Muscle layer of colon (tissue), 2 donors: ENCODE measurements around the gene BEGAIN.

Experiments
- H3K27ac ChIP-seq: one replicate; pipeline ENCODE4 v1.7.0; 2013; ENCODE audit warnings: low read depth, mild to moderate bottlenecking, low read length, moderate library complexity
- H3K27me3 ChIP-seq, 2 donors: one replicate each; pipeline ENCODE4 v1.7.0; 2013; ENCODE audit warnings: low read length in 2 of 2, mild to moderate bottlenecking in 2 of 2; ENCODE audit not compliant: insufficient read depth in 2 of 2, control insufficient read depth in 1 of 2
- H3K36me3 ChIP-seq: one replicate; pipeline ENCODE4 v1.7.0; 2013; ENCODE audit warnings: mild to moderate bottlenecking, low read length; ENCODE audit not compliant: insufficient read depth
- H3K4me1 ChIP-seq: one replicate; pipeline ENCODE4 v1.7.0; 2013; ENCODE audit warnings: mild to moderate bottlenecking, low read length; ENCODE audit not compliant: insufficient read depth
- H3K4me3 ChIP-seq, 2 donors: one replicate each; pipeline ENCODE4 v1.7.0; 2013; ENCODE audit warnings: low read length in 2 of 2, low read depth in 1 of 2, mild to moderate bottlenecking in 1 of 2, moderate library complexity in 1 of 2
- H3K9ac ChIP-seq: one replicate; pipeline ENCODE4 v1.7.0; 2013; ENCODE audit warnings: low read length
- H3K9me3 ChIP-seq: one replicate; pipeline ENCODE4 v1.7.0; 2013; ENCODE audit warnings: mild to moderate bottlenecking, low read length
- donor health status: abdominal sarcoma.
- donor health status: Adenocarcinoma of cecum.

BEGAIN gene

GRCh38 chr14:100568164-100568997 lies 18.8 kb downstream of the BEGAIN start:
- H3K4me1 ChIP-seq: no peaks in the 10 kb centered on the region
- H3K27ac ChIP-seq: no peak overlapping the region
- H3K4me3 ChIP-seq: peak overlapping the region in 1 of 2 donors; percentile 26
- no peaks in the 10 kb centered on the region for H3K9me3 ChIP-seq
- H3K27me3 ChIP-seq: peaks cover 11 to 58% of the 10 kb centered on the region in 2 donors
- H3K9ac ChIP-seq: no peak overlapping the region
- H3K36me3 ChIP-seq: no peaks in the 10 kb centered on the region

GRCh38 chr14:100567877-100568163 lies 19.4 kb downstream of the BEGAIN start:
- no peak overlapping the region for H3K4me3 ChIP-seq
- no peak overlapping the region for H3K27ac ChIP-seq
- H3K4me1 ChIP-seq: no peaks in the 10 kb centered on the region
- H3K36me3 ChIP-seq: no peaks in the 10 kb centered on the region
- peaks cover 11 to 58% of the 10 kb centered on the region in 2 donors for H3K27me3 ChIP-seq
- no peak overlapping the region for H3K9ac ChIP-seq
- no peaks in the 10 kb centered on the region for H3K9me3 ChIP-seq

DNA sequence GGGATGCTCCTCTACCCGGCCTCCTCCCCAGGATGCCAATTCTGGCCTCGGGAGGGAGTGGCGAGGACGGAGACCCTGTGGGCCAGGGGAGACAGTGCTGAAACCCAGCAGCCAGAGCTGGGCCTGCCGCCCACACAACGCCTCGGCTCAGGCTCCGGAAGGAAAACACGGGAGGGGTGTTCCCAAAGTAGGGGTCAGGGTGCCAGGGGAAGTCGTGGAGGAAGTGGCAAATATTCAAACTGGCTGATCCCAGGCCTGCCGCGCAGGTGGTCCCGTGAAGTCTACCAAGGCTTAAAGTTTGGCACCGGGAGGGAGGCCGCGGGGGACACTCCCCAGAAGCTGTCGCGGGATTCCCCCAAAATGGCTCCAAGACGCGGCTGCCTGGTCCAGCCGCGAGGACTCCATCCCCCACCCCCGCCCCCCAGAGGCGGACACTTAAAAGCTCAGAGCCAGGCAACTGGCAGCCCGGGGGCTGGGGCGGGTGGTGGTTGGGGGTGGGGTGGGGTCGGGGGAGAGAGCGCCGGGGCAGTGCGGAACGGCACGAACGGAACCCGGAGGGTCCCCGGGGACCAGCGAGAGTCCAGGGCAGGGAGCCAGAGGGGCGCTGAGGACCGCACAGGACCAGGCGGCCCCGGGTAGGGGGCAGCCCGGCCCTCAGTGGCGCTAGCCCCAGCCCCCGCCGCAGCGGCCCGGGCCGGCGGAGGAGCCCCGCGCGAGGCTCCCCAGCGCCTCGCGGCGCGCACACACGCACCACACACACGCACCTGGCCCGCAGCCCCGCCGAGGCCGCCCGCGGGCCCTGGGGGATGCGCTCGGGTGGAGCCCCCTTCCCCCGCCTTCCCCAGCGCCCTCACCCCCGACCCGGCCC lies 20.0 kb downstream of the BEGAIN start:
- Histone ChIP-seq H3K9me3 (no peaks in the 10 kb centered on the region), H3K9ac (no peak overlapping the region), H3K4me1 (no peaks in the 10 kb centered on the region), H3K4me3 (no peak overlapping the region), H3K36me3 (no peaks in the 10 kb centered on the region), H3K27me3 (peaks cover 11 to 56% of the 10 kb centered on the region in 2 donors), H3K27ac (no peak overlapping the region)

- H3K9ac ChIP-seq: no peak overlapping the region
- H3K4me1 ChIP-seq: no peaks in the 10 kb centered on the region
- no peaks in the 10 kb centered on the region for H3K36me3 ChIP-seq
- no peaks in the 10 kb centered on the region for H3K9me3 ChIP-seq
- H3K27ac ChIP-seq: no peak overlapping the region
- H3K27me3 ChIP-seq: peaks cover 11 to 49% of the 10 kb centered on the region in 2 donors
- no peak overlapping the region for H3K4me3 ChIP-seq
These were observed 20.6 kb downstream of the BEGAIN start for GRCh38 chr14:100566586-100566985.

DNA sequence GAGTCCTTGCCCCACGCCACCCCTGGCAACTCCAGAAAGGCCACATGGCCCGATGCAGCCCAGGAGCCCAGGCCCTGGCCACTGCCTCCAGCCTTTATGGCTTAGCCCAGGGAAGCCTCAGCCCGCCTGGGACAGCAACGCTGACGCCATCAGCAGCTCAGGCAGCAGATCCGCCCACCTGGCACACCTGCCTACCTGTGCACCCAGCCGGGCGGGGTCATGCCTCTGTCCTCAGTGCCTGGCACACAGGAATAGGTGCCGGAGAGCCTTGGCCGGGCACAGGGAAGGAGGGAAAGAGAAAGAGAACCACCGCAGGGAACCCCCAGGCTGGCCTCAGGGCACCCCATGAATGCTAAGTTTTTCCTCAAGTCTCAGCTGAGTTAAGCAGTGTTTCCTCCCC lies 21.1 kb downstream of the BEGAIN start:
- Histone ChIP-seq H3K4me3 (no peak overlapping the region), H3K9me3 (no peaks in the 10 kb centered on the region), H3K27ac (no peak overlapping the region), H3K4me1 (no peaks in the 10 kb centered on the region), H3K27me3 (peaks cover 11 to 44% of the 10 kb centered on the region in 2 donors), H3K36me3 (no peaks in the 10 kb centered on the region), H3K9ac (no peak overlapping the region)

- Histone ChIP-seq H3K9ac (no peak overlapping the region), H3K4me1 (no peaks in the 10 kb centered on the region), H3K36me3 (no peaks in the 10 kb centered on the region), H3K4me3 (no peak overlapping the region), H3K9me3 (no peaks in the 10 kb centered on the region), H3K27me3 (peaks cover 11 to 43% of the 10 kb centered on the region in 2 donors), H3K27ac (no peak overlapping the region)
These were observed 21.6 kb downstream of the BEGAIN start for GRCh38 chr14:100565650-100566049.

DNA sequence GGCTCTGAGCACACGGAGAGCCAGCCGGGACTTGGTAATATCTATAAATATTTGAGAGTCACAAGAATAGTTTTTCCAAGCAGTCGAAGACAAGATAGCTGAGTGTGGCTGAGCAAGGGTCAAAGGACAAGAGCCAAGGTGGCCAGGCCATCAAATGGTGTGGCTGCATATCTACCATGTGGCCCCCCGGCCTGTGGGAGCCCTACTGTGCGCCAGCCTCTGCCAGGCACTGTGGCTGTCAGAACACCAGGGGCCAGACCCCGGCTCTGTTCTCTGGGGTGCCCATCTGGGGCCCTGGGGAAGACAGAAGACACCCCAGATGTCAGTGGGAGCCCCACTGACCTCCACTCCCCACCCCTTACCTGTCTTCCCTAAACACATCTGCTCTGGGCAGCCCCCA lies 22.7 kb downstream of the BEGAIN start:
- H3K27ac ChIP-seq: no peak overlapping the region
- H3K9ac ChIP-seq: no peak overlapping the region
- H3K9me3 ChIP-seq: no peaks in the 10 kb centered on the region
- no peaks in the 10 kb centered on the region for H3K36me3 ChIP-seq
- H3K4me1 ChIP-seq: no peaks in the 10 kb centered on the region
- H3K4me3 ChIP-seq: no peak overlapping the region
- peaks cover 5 to 32% of the 10 kb centered on the region in 2 donors for H3K27me3 ChIP-seq

GRCh38 chr14:100562751-100563150 lies 24.5 kb downstream of the BEGAIN start:
- Histone ChIP-seq H3K9me3 (no peaks in the 10 kb centered on the region), H3K36me3 (no peaks in the 10 kb centered on the region), H3K4me1 (no peaks in the 10 kb centered on the region), H3K27me3 (peaks cover 0 to 19% of the 10 kb centered on the region in 2 donors), H3K4me3 (no peak overlapping the region), H3K27ac (no peak overlapping the region), H3K9ac (no peak overlapping the region)

- H3K4me1 ChIP-seq: no peaks in the 10 kb centered on the region
- H3K27ac ChIP-seq: no peak overlapping the region
- H3K4me3 ChIP-seq: no peak overlapping the region
- H3K36me3 ChIP-seq: no peaks in the 10 kb centered on the region
- no peaks in the 10 kb centered on the region for H3K9me3 ChIP-seq
- H3K27me3 ChIP-seq: peaks cover 0 to 7% of the 10 kb centered on the region in 2 donors
- no peak overlapping the region for H3K9ac ChIP-seq
These were observed 26.2 kb downstream of the BEGAIN start for GRCh38 chr14:100561005-100561404.

DNA sequence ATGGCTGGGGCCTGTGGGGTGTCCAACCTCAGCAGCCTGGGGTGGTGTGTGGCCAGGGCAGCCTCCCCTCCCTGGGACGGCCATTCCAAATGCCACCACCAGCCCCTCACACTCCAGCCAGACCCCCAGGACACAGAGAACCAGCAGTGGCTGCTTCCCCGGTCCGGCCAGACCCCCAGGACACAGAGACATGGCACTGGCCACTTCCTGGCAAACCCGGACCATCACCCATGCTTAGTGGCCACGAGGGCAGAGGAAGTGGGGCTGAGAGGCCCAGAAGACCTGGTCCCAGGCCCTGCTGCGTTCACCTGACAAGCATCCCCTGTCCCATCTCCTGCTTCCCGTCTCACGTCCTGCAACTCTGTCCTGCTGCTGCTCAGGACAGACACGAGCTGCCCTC lies 26.7 kb downstream of the BEGAIN start:
- H3K4me3 ChIP-seq: no peak overlapping the region
- no peaks in the 10 kb centered on the region for H3K9me3 ChIP-seq
- no peaks in the 10 kb centered on the region for H3K36me3 ChIP-seq
- H3K9ac ChIP-seq: no peak overlapping the region
- H3K4me1 ChIP-seq: no peaks in the 10 kb centered on the region
- H3K27ac ChIP-seq: no peak overlapping the region
- peaks cover 0 to 2% of the 10 kb centered on the region in 2 donors for H3K27me3 ChIP-seq

- no peaks in the 10 kb centered on the region for H3K36me3 ChIP-seq
- H3K27me3 ChIP-seq: no peaks in the 10 kb centered on the region
- no peak overlapping the region for H3K4me3 ChIP-seq
- no peaks in the 10 kb centered on the region for H3K9me3 ChIP-seq
- H3K9ac ChIP-seq: no peak overlapping the region
- no peaks in the 10 kb centered on the region for H3K4me1 ChIP-seq
- no peak overlapping the region for H3K27ac ChIP-seq
These were observed 27.8 kb downstream of the BEGAIN start for GRCh38 chr14:100559455-100559854.
